LNCaP clone FGC (cell line): Measurements from ENCODE around the gene HDLBP.

Experiments used
- DNase-seq: peaks from one replicate; pipeline ENCODE4 v3.0.0-alpha.2; 2011; ENCODE audit warnings: low read depth
- H3K4me3 ChIP-seq: 2 replicates; pipeline ENCODE4 v1.5.1; 2011; ENCODE audit warnings: mild to moderate bottlenecking, low read depth, low read length, control low read depth
- CTCF ChIP-seq: IDR thresholded peaks from 2 replicates; pipeline ENCODE4 v1.5.1; 2012; ENCODE audit warnings: mild to moderate bottlenecking; ENCODE audit not compliant: control insufficient read depth, insufficient read depth; ENCODE audit errors: extremely low read depth

HDLBP gene

DNA sequence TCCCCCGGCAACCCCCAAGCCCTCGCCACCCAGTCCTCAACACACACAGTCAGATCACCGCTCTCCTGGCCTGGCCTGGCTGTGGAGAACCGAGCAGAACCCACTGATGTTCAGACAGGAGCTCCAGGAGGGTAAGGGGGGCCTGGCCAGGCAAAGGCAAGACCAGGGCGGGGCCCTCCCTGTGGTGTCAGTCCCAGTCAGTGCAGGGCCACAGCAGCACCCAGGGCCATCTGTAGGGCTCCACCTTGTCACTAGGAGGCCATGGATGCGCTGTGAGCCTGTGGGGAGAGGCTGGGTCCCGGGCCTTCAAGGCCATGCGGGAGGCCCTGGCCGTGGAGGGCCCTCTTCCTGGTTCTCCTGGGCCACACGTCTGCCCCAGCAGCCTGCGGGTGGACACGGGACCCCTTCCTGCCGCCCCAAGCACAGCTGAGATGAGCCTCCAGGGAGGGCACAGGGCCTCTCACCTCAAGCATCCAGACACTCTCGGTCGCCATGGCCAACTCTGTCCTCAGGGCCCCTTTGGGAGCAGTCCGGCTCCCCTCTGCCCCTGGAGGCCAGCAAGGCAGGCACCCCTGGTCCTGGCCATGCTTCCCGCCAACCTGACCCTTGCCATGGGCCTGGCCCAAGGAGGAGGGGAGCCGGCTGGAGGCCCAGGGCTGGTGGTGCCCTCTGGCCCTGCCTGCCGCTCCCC is 125.0 kb downstream of the HDLBP start:
- no peak overlapping the region for H3K4me3 ChIP-seq
- DNase-seq: no peak
- TF ChIP-seq CTCF: no peak

DNA sequence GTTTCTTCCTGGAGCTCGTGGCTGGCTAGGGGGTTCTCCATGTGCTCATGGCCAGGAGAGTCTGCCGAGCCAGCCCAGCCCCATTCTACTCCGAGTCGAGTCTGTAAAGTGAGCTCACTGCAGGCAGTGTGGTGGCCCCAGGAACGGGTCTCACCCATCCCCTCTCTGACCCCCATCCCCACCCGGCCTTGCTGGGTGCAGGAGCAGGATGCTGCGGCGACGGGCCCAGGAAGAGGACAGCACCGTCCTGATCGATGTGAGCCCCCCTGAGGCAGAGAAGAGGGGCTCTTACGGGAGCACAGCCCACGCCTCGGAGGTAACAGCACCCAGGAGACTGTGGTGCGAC is 125.6 kb downstream of the HDLBP start:
- no peak overlapping the region for H3K4me3 ChIP-seq
- TF ChIP-seq CTCF: no peak
- DNase-seq: no peak

DNA sequence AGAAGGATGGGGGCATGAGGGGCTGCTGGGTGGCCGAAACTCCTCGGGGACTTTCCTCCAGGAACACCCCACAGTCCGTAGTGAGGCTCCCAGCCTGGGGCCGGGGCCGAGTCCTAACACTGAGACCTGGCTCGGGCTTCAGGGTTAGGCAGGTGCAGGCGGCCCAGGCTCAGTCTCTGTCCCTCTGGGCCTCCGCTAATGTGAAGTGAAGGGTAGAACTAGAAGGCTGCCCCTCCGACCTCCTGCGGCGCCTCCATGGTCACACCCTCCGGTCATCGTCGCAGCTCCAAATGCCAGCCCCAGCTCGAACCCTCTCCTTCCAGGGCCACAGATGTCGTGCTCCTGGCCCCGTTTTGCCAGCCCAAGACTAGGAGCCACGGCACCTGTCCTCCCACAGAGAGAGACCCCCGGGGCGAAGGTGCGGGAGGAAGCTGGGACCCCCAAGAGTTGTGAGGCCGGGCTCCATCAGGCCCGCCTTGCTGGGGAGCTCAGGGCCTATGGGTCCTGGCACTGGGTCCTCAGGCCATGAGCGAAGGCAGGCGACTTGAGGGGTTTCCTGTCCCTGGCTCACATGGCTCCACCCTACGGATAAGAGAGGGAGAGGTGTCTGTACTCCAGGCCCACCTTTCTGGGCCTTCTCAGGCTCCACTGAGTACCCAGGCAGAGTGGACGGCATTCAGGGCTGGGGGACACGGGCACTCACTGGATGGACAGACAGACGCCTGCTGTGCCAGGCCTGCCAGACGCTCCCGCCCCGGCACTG is 126.2 kb downstream of the HDLBP start:
- H3K4me3 ChIP-seq: peak overlapping the region; percentile 46
- DNase-seq: no peak
- TF ChIP-seq CTCF: no peak

- DNase-seq: peak; percentile 67
- H3K4me3 ChIP-seq: peak within 1 kb of the TSS; percentile 46
- TF ChIP-seq CTCF: no peak
These were observed 126.9 kb downstream of the HDLBP start, which contains the start of gene ANO7 for GRCh38 chr2:241188361-241189092. Gene ANO7, plus strand, starts transcription at chr2:241188677. Its CDS starts 1,387 bp downstream, at chr2:241190064.

GRCh38 chr2:241187918-241188234 is 127.6 kb downstream of the HDLBP start:
- peak overlapping the region; percentile 46 for H3K4me3 ChIP-seq
- no peak for DNase-seq
- no peak for TF ChIP-seq CTCF

DNA sequence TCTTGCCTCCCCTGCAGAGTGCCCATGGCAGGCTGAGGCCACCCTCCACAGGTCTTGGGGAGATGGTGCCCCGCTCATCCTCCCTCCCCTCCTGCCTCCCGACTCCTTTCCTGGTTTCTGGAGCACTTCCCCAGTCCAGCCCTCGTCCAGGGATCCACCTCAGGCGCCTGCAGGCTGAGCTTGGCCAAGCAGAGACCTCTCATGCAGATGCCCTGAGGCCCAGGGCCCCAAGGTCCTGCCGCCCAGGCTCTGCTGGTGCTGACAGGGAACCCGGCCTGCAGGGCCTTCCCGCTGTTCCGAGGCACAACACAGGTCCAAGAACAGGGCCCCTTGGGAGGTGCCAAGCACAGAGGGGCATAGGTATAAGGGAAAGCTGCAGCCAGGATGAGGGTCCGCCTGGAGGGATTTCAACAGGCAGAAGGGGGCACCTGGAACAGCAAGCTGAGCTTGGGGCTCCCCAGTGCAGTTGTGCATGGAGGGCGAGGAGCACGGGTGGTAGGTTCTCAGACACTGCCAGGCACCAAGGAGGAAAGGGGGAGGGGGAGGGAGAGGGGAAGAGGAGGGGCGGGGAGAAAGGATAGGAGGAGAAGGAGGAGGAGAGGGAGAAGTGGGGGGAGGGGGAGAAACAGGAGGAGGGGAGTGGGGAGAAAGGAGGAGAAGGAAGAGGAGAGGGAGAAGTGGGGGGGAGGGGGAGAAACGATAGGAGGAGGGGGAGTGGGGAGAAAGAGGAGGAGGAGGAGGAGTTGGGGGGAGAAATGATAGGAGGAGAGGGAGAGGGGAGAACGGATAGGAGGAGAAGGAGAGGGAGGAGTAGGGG is 128.2 kb downstream of the HDLBP start:
- H3K4me3 ChIP-seq: no peak overlapping the region
- no peak for TF ChIP-seq CTCF
- DNase-seq: no peak
